Peyer's patch (tissue), 4 donors: ENCODE measurements around the gene DOCK1. TPM values are rescaled to one million over a fixed set of nuclear protein-coding genes. Genes with fewer than 3 reads are reported as not detected.

Experiments used
- DNase-seq, 3 donors: peaks; one replicate each; pipeline ENCODE4 v3.0.0-alpha.2; 2017 to 2019
- H3K27ac ChIP-seq, 4 donors: fragments of 200-600 bp; sonication (generic); one replicate each; pipeline ENCODE4 v1.5.1; 2016 to 2019
- H3K27me3 ChIP-seq, 2 donors: fragments of 200-600 bp; sonication (generic); one replicate each; pipeline ENCODE4 v1.5.1; 2019
- H3K36me3 ChIP-seq, 3 donors: fragments of 200-600 bp; sonication (generic); one replicate each; pipeline ENCODE4 v1.5.1; 2016 to 2019
- H3K4me1 ChIP-seq, 4 donors: fragments of 200-600 bp; sonication (generic); one replicate each; pipeline ENCODE4 v1.5.1; 2016 to 2019
- H3K4me3 ChIP-seq, 4 donors: fragments of 200-600 bp; sonication (generic); 1 replicate in 3 of 4; 2 replicates in 1 of 4; pipeline ENCODE4 v1.5.1; 2016 to 2019; ENCODE audit warnings: mild to moderate bottlenecking in 1 of 4
- H3K9me3 ChIP-seq, 4 donors: fragments of 200-600 bp; sonication (generic); one replicate each; pipeline ENCODE4 v1.5.1; 2016 to 2019; ENCODE audit warnings: mild to moderate bottlenecking in 1 of 4
- POLR2A ChIP-seq, 2 donors: fragments of 450-650 bp; IDR thresholded peaks; one replicate each; pipeline ENCODE4 v1.5.1; 2017; ENCODE audit warnings: antibody characterized with exemption in 2 of 2, mild to moderate bottlenecking in 2 of 2, moderate library complexity in 2 of 2
- total RNA-seq, 4 donors: library from RNA; depleted of rRNA; stranded (reverse); fragments of >200 nt; gene quantifications; one replicate each; pipeline ENCODE4 v1.1.0, GENCODE V29; 2016
- TF ChIP-seq, protein P1 (sequence below), 6 experiments: fragments of 450-650 bp in 4 of 6; fragments of 200-600 bp in 2 of 6; sonication (generic) in 1 of 6; IDR thresholded peaks; one replicate each; pipeline ENCODE4 v1.5.1; 2017 to 2019; ENCODE audit warnings: antibody characterized with exemption in 6 of 6, mild to moderate bottlenecking in 3 of 6, moderate library complexity in 1 of 6

DOCK1 gene
- total RNA-seq, 4 donors from 2014 or later = 42.0 to 117 (median 92.2) TPM

DNA sequence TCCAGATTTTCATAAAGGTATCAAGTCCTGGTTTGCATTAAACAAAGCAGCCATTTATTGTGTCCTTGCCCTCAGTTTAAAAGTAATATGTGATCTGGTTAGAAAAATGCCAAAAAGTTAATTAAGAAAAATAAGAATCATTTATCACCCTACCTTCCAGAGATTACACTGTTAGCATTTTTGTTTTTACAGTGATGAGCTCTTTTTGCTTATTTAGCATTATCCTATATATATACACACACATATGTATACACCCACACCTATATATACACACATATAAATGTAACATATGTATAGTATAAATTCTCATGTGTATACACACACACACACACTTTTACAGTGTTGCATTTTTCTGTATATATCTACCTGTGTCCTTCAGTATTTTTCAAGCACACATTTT is 163.3 kb downstream of the DOCK1 start:
- Histone ChIP-seq H3K27ac (no peak overlapping the region), H3K36me3 (peaks cover 0 to 59% (median 0%) of the 10 kb centered on the region in 3 donors), H3K27me3 (no peaks in the 10 kb centered on the region)

GRCh38 chr10:127069436-127069835 is 164.2 kb downstream of the DOCK1 start:
- no peak for DNase-seq
- Histone ChIP-seq H3K27me3 (no peaks in the 10 kb centered on the region), H3K27ac (no peak overlapping the region), H3K36me3 (peaks cover 0 to 62% (median 0%) of the 10 kb centered on the region in 3 donors), H3K9me3 (no peaks in the 10 kb centered on the region), H3K4me1 (no peaks in the 10 kb centered on the region), H3K4me3 (no peak overlapping the region)
- TF ChIP-seq, protein P1, sequence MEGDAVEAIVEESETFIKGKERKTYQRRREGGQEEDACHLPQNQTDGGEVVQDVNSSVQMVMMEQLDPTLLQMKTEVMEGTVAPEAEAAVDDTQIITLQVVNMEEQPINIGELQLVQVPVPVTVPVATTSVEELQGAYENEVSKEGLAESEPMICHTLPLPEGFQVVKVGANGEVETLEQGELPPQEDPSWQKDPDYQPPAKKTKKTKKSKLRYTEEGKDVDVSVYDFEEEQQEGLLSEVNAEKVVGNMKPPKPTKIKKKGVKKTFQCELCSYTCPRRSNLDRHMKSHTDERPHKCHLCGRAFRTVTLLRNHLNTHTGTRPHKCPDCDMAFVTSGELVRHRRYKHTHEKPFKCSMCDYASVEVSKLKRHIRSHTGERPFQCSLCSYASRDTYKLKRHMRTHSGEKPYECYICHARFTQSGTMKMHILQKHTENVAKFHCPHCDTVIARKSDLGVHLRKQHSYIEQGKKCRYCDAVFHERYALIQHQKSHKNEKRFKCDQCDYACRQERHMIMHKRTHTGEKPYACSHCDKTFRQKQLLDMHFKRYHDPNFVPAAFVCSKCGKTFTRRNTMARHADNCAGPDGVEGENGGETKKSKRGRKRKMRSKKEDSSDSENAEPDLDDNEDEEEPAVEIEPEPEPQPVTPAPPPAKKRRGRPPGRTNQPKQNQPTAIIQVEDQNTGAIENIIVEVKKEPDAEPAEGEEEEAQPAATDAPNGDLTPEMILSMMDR (IDR thresholded peaks at IDR 0.05) = no peak
- no peak for TF ChIP-seq POLR2A (IDR thresholded peaks at IDR 0.05)

More for the DNA sequence above, 163.3 kb downstream of the DOCK1 start:
- no peak for DNase-seq
- Histone ChIP-seq H3K4me3 (no peak overlapping the region), H3K4me1 (no peaks in the 10 kb centered on the region), H3K9me3 (no peaks in the 10 kb centered on the region)
- TF ChIP-seq POLR2A (IDR thresholded peaks at IDR 0.05) = no peak
- TF ChIP-seq, protein P1 (IDR thresholded peaks at IDR 0.05) = no peak

GRCh38 chr10:127071126-127071525 is 165.9 kb downstream of the DOCK1 start:
- Histone ChIP-seq H3K4me1 (no peaks in the 10 kb centered on the region), H3K36me3 (peaks cover 0 to 49% (median 0%) of the 10 kb centered on the region in 3 donors), H3K27ac (no peak overlapping the region), H3K9me3 (no peaks in the 10 kb centered on the region), H3K4me3 (no peak overlapping the region), H3K27me3 (no peaks in the 10 kb centered on the region)
- DNase-seq = no peak
- TF ChIP-seq, protein P1 (IDR thresholded peaks at IDR 0.05) = no peak
- no peak for TF ChIP-seq POLR2A (IDR thresholded peaks at IDR 0.05)

DNA sequence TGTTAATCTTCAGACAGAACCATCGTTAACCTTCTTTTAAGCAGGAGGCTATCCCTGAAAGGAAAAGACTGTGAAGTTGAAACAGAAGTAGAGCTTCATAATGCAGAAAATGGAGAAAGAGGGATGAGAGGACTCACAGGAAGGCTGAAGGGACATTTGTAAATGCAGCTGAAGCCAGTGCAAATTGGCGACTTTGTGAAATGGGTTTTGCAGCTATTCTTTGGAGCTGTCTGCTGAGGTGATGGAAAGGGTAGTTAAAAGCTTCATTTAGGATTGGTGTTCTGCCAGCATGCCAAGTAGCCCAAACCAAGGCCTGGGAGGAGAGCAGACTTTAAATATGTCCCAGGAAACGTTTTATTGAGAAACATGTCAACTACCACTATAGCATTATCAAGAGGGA is 168.4 kb downstream of the DOCK1 start:
- no peak overlapping the region for H3K27ac ChIP-seq
- DNase-seq = no peak

DNA sequence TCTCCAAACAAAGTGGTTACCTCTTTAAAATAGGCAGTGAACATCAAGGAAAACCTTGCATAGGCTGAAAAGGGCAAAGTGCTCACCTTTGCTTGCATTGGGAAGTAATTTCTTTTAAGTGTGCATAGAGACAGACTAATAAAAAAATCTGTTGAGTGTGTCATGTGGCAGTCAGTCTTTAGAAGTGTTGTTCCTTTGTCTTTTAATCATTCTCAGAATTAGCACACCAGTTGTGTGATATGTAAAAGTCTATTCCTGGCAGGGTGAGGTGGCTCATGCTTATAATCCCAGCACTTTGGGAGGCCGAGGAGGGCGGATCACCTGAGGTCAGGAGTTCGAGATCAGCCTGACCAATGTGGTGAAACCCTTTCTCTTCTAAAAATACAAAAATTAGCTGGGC is 174.2 kb downstream of the DOCK1 start:
- no peaks in the 10 kb centered on the region for H3K9me3 ChIP-seq
- no peak overlapping the region for H3K27ac ChIP-seq
- H3K4me1 ChIP-seq = no peaks in the 10 kb centered on the region
- H3K27me3 ChIP-seq = no peaks in the 10 kb centered on the region
- TF ChIP-seq, protein P1 (IDR thresholded peaks at IDR 0.05) = no peak
- TF ChIP-seq POLR2A (IDR thresholded peaks at IDR 0.05) = no peak
- peaks cover 0 to 8% (median 0%) of the 10 kb centered on the region in 3 donors for H3K36me3 ChIP-seq
- H3K4me3 ChIP-seq = no peak overlapping the region
- no peak for DNase-seq

More for the DNA sequence above, 168.4 kb downstream of the DOCK1 start:
- no peaks in the 10 kb centered on the region for H3K4me1 ChIP-seq
- H3K27me3 ChIP-seq = no peaks in the 10 kb centered on the region
- no peak for TF ChIP-seq POLR2A (IDR thresholded peaks at IDR 0.05)
- TF ChIP-seq, protein P1 (IDR thresholded peaks at IDR 0.05) = no peak
- H3K9me3 ChIP-seq = no peaks in the 10 kb centered on the region
- H3K36me3 ChIP-seq = peaks cover 0 to 30% (median 0%) of the 10 kb centered on the region in 3 donors
- no peak overlapping the region for H3K4me3 ChIP-seq

DNA sequence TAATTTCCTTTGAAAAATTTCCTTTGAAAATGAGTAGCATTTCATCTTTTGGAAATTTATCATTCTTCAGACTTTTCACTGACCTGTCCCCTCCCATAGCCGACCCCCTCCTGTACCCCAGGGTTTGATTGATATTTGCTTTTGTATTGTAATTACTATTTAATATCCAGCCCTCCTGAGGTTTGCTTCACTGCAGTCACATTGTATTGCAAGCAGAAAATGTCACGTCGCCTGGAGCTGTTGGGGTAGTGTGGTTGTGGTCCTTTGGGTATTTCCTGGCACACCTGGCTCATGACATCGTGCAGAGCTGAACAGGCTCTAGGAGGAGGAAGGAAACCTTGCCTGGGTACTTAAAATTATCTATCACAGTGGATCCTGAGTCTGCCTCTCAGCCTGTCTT is 175.1 kb downstream of the DOCK1 start:
- H3K9me3 ChIP-seq = no peaks in the 10 kb centered on the region
- H3K4me3 ChIP-seq = no peak overlapping the region

More for the DNA sequence above, 175.1 kb downstream of the DOCK1 start:
- DNase-seq = no peak
- H3K27ac ChIP-seq = no peak overlapping the region
- peaks cover 0 to 8% (median 0%) of the 10 kb centered on the region in 3 donors for H3K36me3 ChIP-seq
- no peaks in the 10 kb centered on the region for H3K4me1 ChIP-seq
- no peaks in the 10 kb centered on the region for H3K27me3 ChIP-seq
- TF ChIP-seq, protein P1 (IDR thresholded peaks at IDR 0.05) = no peak
- TF ChIP-seq POLR2A (IDR thresholded peaks at IDR 0.05) = no peak
